NCI-H748 (cell line): ENCODE measurements around the gene PC.
A peak's percentile ranks its signal among the peaks of the same experiment; 100 is the strongest.

Source experiments
- DNase-seq: peaks from one replicate; lab custom pipeline; 2025; ENCODE audit not compliant: unreplicated experiment; lab: John Stamatoyannopoulos, UW

PC gene

GRCh38 chr11:66856496-66857233 is 101.5 kb downstream of the PC start, which contains the start of gene LRFN4:
Gene LRFN4, plus strand, starts transcription at chr11:66857064. Its CDS starts 681 bp downstream, at chr11:66857745.
- DNase-seq: peak; percentile 82

GRCh38 chr11:66855574-66856495 is 102.3 kb downstream of the PC start:
- peak; percentile 96 for DNase-seq

GRCh38 chr11:66854729-66855211 is 103.4 kb downstream of the PC start:
- no peak for DNase-seq

GRCh38 chr11:66854231-66854661 is 103.9 kb downstream of the PC start:
- no peak for DNase-seq

GRCh38 chr11:66853242-66854229 is 104.6 kb downstream of the PC start:
- no peak for DNase-seq

- DNase-seq: no peak
Measured at GRCh38 chr11:66852466-66853241, 105.5 kb downstream of the PC start.

- peak; percentile 46 for DNase-seq
Measured at GRCh38 chr11:66851698-66852465, 106.3 kb downstream of the PC start.

GRCh38 chr11:66851239-66851596 is 107.0 kb downstream of the PC start:
- no peak for DNase-seq

- DNase-seq: no peak
Measured at GRCh38 chr11:66850588-66851238, 107.5 kb downstream of the PC start.

GRCh38 chr11:66850235-66850587 is 108.0 kb downstream of the PC start:
- DNase-seq: no peak

GRCh38 chr11:66849501-66850234 is 108.5 kb downstream of the PC start:
- DNase-seq: no peak

- DNase-seq: no peak
Measured at GRCh38 chr11:66848671-66849500, 109.3 kb downstream of the PC start.

GRCh38 chr11:66847461-66848232 is 110.5 kb downstream of the PC start:
- no peak for DNase-seq

GRCh38 chr11:66846671-66847091 is 111.5 kb downstream of the PC start:
- no peak for DNase-seq

GRCh38 chr11:66845876-66846212 is 112.3 kb downstream of the PC start:
- no peak for DNase-seq

- no peak for DNase-seq
Measured at GRCh38 chr11:66845143-66845875, 112.9 kb downstream of the PC start.
